Glutamatergic neuron (in vitro differentiated cells): Measurements from ENCODE around the gene TRIM14. TPM values are rescaled to one million over a fixed set of nuclear protein-coding genes. Genes with fewer than 3 reads are reported as not detected.

Experiments used
- total RNA-seq: library from RNA; stranded (reverse); fragmentation: NEBNext Ultra II Directional; extraction: Animal tissue kit (Norgen Biotek cat#: 25700); gene quantifications from one replicate; pipeline ENCODE4 v1.2.1, GENCODE V29; 2021; ENCODE audit not compliant: unreplicated experiment

The TRIM14 gene
- total RNA-seq, 1 donor from 2014 or later, result 0.71 TPM

Other genes with a start within 250 kb of the TRIM14 start
- gene TRMO, start 196.7 kb downstream of the TRIM14 start, total RNA-seq, result 11.2 TPM
- not detected for gene HEMGN, start 181.1 kb downstream of the TRIM14 start, total RNA-seq
- 108 TPM for gene ANP32B, start 135.9 kb downstream of the TRIM14 start, total RNA-seq
- 22.9 TPM for gene NANS, start 62.5 kb downstream of the TRIM14 start, total RNA-seq
- gene CORO2A, start 73.4 kb upstream of the TRIM14 start, total RNA-seq, result 23.9 TPM
- 7.6 TPM for gene TBC1D2, start 136.4 kb upstream of the TRIM14 start, total RNA-seq